ENCODE data around the gene PDCD1.

PDCD1 gene

GRCh38 chr2:241895427-241895711 is 36.7 kb upstream of the PDCD1 start:
- no peak for FAIRE-seq

DNA sequence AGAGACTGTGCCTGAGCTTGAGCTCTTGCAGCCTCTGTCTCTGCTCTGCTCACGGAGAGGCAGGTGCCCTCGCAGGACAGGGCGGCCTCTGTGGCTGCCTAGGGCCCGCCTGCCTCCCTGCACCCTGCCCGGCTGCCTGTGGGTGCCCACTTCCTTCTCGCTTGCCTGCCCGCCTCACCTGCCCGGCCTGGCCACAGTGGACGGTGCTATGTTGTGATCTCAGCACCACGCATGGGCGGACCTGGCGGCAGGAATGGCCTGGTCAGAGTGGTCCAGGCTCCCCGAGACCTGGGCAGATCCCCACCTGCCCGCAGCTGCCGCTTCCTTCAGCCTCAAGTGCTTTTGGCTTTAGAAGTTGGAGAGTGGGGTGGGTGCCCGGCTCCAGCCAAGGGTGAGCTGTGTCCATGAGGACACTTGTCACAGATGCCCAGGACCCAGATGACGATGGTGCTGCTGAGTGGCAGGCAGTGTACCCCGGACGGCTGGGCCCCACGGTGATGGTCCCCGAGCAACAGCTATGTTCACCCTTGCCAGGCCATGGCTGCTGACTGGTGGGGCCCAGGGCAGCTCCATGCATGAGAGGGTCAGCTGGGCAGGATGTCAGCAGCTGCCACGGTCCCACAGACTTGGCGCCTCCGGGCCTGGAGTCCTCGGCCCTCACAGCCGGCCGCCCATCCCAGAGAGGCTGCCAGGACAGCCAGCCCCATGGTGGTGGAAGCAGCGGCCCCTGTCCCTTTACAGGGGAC is 36.2 kb upstream of the PDCD1 start:
- FAIRE-seq, result no peak

DNA sequence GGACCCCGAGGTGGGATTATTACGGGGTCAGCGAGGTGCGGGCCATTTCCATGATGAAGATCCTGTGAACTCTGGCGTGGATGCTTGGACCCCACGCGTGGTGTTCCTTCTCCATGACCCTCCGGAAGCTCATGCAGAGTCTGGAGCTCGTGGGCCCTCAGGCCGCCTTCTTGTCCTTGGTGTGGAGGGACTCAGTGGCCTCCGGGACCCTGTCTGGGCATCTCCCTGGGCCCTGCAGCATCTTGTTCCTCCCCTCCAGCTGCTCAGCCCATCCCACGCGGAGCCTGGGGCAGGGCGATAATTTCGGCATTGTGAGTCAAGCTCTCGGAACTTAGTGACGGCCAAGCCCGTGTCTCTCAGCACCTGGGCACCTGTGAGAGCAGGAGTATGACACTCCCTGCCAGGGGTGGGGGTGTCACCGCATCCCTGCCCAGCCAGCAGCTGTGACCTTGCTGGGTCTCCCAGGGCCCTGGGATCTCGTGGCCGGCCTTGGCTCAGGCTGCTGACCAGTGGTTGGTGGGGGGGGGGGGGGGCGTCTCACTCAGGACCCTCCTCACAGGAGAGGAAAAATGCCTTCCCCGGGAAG is 35.5 kb upstream of the PDCD1 start:
- no peak for FAIRE-seq

DNA sequence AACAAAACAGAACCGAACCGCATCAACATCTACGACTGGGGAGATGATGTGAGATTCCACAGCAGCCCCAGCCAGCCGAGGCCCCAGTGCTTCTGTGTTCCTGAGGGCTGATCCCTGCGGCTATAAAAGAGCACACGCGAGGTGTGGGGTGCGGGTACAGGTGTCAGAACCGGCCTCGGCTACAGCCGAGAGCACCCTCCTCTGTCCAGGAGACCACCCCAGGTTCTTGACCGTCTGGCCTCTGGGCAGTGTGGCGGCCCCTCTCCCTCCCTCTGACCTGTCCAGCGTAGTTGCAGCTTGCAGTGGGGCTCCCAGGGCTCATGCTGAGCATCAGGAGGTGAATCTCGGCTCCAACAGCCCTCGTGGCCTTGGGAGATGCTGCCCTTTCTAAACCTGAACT is 34.6 kb upstream of the PDCD1 start:
- FAIRE-seq, result no peak

- no peak for FAIRE-seq
Measured at GRCh38 chr2:241892299-241893137, 33.8 kb upstream of the PDCD1 start.

GRCh38 chr2:241891988-241892298 is 33.2 kb upstream of the PDCD1 start:
- no peak for FAIRE-seq

DNA sequence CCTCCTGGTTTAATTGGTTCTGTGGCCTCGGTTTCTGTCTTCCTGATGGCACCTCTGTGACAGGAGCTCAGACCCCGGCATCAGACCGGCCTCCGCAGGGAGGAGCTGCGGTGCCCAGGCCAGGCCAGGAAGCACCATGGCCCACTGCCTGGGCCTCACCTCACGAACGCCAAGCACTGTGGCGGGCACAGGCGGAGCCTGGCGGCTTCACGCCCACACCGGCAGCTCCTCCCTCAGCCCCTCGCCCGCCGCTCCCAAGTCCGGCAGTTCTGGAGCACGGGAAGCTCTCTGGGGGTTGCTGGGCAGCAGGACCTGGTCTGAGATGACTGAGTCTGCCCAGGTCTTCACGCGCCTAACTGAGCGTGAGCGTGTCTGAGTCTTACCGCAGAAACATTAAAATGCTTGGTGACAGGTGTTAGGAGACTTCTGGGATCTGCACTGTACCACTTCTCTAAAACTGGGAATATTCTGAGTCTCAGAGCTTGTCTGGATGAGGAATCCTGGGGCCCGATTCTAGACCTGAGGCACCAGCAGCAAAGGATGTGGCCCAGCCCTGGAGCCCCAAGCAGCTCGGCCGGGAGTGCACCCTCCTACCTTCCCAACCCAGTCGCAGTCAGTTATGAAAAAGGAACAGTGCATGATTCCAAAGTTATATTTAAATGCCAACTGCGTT is 32.8 kb upstream of the PDCD1 start:
- no peak for FAIRE-seq

DNA sequence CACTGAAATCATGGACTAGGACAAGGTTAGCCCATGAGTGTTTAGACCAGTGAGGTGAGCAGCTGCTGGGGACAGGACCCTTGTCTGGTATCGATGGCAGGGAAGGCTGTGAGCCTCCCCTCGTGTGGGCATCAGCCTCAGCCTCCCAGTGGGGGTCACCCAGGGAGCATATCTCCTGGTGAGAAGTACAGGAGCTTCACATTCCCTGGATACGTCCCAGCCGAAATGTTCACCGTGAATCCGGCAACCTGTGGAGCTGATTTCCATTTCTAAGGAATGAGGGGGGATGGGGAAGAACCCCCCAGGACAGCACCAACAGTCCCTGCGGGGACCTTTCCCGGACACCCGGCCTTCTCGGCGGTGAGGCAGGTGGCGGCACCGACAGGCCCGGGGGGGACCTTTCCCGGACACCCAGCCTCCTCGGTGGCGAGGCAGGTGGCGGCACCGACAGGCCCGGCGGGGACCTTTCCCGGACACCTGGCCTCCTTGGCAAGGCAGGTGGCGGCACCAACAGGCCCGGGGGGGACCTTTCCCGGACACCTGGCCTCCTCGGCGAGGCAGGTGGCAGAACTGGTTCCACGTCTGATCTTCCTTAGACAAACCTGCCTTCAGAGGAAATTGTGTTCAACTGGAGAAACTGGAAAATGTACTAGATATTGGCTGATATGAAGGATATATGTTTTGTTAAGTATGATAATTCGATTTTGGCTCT is 32.0 kb upstream of the PDCD1 start:
- no peak for FAIRE-seq

- FAIRE-seq, result no peak
Measured at GRCh38 chr2:241888641-241889040, 29.9 kb upstream of the PDCD1 start.

DNA sequence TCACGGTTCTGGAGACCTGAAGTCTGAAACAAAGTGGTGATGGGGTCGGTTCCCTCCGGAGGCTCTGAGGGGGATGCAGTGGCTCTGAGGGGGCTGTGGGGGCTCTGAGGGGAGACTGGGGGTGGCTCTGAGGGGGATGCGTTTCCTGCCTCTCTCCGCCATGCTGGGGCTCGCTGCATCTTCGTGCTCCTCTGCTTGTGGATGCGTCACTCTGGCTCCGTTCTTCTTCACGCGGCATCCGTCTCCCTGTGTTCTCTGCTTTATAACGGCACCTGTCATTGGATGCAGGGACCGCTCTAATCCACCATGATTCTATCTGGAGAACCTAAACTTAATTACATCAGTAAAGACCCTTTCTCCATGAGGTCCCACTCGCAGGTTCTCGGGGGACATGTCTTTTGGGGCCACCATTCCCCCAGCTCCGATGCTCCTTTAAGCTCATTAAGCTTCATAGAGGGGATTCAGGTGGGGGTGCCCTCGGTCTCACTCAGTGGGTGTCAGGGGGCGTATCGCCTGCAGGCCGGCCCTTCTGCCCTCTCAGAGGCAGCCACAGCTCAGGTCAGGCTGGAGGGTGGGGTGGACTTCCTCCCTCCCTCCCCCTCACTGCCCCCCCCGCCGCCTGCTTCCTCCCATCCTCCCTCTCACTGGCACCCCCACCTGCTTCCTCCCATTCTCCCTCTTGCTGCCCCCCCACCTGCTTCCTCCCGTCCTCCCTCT is 29.3 kb upstream of the PDCD1 start:
- FAIRE-seq, result no peak

- no peak for FAIRE-seq
Measured at GRCh38 chr2:241886840-241887447, 28.2 kb upstream of the PDCD1 start.

DNA sequence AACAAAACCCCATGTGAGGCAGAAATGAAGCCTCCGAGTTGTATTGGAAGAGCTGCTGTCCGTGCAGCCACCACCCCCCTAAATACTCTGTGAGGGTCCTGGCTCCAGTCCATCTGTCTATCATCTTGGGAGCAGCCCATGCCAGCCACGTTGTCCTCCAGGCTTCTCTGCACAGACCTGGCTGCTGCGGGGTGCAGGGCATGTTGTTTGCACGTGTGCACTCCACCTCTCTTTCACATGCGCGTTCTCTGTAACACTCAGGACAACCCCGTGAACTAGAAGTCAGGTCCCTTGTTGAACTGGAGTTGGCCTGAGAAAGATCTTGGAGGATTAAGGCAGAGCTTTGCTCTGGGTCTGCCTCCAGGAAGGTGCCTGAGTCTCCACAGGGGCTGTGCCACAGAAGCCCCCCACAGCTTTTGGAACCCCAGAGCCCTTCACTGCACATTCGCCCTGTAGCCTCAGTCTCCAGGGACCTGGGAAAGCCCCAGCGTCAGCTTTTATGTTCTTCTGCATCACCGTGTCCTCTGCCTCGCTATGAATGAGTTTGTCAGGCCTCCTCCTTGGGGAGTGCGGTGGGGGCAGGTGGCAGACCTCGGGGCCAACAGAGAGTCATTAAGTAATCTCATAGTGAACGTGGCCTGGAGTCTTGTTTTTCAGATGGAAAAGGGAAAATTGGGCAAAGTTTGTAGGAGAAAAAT is 27.4 kb upstream of the PDCD1 start:
- FAIRE-seq, result no peak

GRCh38 chr2:241885291-241885945 is 26.7 kb upstream of the PDCD1 start:
- FAIRE-seq, result no peak

DNA sequence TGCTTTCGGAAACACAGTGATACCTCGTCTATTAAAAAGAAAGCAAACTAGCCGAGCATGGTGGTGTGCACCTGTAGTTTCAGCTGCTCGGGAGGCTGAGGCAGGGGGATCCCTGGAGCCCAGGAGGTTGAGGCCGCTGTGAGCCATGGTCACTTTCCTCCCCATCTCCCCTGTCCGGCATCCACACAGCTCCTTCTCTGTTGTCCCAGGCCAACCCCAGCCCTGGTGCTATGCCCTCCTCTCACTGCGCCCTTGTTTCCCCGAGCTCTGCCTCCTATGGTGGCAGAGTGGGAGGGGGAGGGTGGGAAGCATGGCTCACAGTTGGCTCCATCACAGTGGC is 26.2 kb upstream of the PDCD1 start:
- no peak for FAIRE-seq

DNA sequence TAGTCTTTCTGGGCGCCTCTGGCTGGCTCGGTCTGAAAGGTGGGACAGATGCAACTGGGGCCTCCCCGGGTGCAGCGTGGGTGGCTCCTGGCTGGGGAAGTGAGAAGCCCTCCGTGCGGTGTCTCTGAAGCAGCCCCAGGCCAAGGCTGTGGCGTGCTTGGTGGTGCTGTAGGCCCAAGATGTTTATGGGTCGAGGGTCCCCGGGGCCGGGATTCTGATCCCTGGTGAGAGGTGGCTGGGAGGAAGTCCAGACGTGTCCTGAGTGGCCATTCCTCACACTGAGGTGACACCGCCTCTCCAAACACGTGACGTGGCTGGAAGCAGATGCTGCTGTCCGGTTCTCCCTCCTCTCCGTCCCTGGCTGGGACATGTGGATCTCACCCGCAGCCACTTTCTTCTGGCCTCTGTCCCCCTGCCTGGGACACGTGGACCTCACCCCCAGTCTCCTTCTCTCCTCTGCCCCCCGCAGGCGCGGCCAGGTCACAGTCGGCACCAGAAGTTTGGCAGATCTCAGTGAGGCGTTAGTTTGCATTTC is 23.5 kb upstream of the PDCD1 start:
- FAIRE-seq, result no peak

GRCh38 chr2:241880311-241881073 is 21.8 kb upstream of the PDCD1 start:
- no peak for FAIRE-seq

DNA sequence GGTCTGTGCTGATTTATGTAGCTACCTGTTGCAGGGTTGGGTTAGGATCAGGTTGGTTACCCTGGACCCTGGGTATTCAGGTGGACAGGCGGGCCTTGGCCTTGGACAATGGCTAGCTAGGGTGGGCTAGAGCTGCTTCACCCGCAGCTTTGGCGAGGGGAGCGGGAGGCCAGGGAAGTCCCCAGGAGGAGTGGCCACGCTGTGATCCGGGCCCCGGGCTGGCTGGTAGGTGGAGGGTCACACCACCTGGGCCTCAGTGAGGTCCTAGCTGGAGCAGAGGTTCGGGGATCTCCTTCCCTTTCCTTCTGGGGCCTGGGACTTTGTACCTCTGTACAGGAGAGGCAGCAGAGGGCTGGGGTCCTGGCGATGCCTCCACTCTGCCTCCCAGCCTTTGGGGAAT is 20.6 kb upstream of the PDCD1 start:
- FAIRE-seq, result no peak

DNA sequence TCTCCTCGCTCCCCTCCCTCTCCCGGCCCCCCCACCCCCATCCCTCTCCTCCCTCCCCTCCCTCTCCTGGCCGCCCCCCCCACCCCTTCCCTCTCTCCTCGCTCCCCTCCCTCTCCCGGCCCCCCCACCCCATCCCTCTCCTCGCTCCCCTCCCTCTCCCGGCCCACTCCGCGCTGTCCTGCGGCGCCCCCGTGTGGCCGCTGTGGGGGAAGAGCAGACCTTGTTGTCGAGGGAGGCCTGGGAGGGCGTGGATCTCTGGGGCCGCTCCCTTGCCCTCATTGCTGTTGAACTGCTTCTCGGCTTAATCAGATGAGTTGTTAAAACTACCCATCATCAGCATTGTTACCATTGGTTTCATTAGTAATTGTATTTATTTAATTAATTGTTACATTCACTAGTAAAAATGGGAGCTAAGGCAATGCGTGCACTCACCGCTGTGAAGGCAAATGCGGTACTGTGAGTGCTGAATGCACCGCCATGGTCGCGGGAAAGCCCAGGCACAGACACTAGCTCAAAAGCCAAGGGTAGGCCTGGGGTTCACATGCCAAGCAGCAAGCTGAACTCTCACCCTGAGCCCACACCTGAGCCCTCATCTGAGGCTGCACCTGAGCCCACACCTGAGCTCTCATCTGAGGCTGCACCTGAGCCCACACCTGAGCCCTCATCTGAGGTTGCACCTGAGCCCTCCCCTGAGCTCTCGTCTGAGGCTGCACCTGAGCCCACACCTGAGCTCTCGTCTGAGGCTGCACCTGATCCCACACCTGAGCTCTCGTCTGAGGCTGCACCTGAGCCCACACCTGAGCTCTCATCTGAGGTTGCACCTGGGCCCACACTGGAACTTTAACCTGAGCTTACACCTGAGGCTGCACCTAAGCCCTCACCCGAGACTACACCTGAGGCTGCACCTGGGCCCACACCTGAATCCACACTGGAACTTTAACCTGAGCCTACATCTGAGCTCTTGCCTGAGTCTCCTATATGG is 19.6 kb upstream of the PDCD1 start:
- FAIRE-seq, result no peak
